ENCODE measurements around the gene GGCT.

GGCT gene

DNA sequence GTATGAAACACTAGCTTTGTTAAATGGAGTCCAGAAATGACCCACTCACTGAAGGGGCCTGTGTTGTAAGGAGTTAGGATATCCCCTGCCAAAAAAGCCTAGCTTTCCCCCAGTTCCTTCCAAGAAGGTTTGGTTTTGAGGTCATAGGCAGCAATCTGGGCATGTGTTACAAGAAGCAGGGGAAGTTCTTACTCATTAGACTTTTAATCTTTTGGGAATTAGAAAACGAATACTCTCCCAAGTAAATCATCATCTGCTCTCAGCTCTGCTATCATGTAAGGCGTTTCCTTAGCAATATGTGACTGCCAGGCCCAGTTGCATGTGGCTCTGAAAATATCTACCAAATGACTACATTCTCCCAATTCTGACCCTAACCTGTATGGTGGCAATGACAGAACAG lies 29.7 kb downstream of the GGCT start:
- H3K27ac ChIP-seq = no peak overlapping the region

DNA sequence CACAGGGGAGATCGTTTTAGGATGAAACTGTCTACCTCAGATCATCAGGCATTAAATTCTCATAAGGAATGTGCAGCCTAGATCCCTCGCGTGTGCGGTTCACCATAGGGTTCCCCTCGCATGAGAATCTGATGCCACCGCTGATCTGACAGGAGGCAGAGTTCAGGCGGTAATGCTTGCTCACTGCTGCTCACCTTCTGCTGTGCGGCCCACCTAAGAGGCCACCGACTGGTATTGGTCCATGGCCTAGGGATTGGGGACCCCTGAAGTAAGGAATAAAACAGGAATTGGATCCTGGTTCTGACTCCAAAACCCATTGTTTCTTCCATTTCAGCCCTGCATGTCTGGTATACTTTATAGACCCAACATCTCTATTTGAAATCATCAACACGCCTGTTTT lies 30.1 kb downstream of the GGCT start:
- Histone ChIP-seq H3K27me3 (ENCODE audit: insufficient read depth, low read depth) (no peaks in the 10 kb centered on the region), H3K79me2 (ENCODE audit: insufficient read depth, low read depth) (no peaks in the 10 kb centered on the region), H3K4me1 (ENCODE audit: low read depth, poor library complexity, severe bottlenecking) (peaks cover 8% of the 10 kb centered on the region), H3K27ac (no peak overlapping the region), H3K4me2 (no peak overlapping the region), H3K4me3 (IDR thresholded peaks at IDR 0.05; ENCODE audit: insufficient read depth, low read depth, low read length) (no peak overlapping the region), H4K20me1 (ENCODE audit: insufficient read depth) (no peaks in the 10 kb centered on the region), H3K36me3 (ENCODE audit: insufficient read depth) (no peaks in the 10 kb centered on the region), H2AFZ (ENCODE audit: low read depth) (no peak overlapping the region), H3K9ac (no peak overlapping the region)
- TF ChIP-seq CTCF (conservative IDR thresholded peaks at IDR 0.05; ENCODE audit: low read depth, low read length) = no peak

More for the DNA sequence above, 29.7 kb downstream of the GGCT start:
- Histone ChIP-seq H3K4me2 (no peak overlapping the region), H3K27me3 (ENCODE audit: insufficient read depth, low read depth) (no peaks in the 10 kb centered on the region), H4K20me1 (ENCODE audit: insufficient read depth) (no peaks in the 10 kb centered on the region), H3K9ac (no peak overlapping the region), H2AFZ (ENCODE audit: low read depth) (no peak overlapping the region), H3K4me1 (ENCODE audit: low read depth, poor library complexity, severe bottlenecking) (peaks cover 11% of the 10 kb centered on the region), H3K79me2 (ENCODE audit: insufficient read depth, low read depth) (no peaks in the 10 kb centered on the region), H3K4me3 (IDR thresholded peaks at IDR 0.05; ENCODE audit: insufficient read depth, low read depth, low read length) (no peak overlapping the region), H3K36me3 (ENCODE audit: insufficient read depth) (no peaks in the 10 kb centered on the region)
- TF ChIP-seq CTCF (conservative IDR thresholded peaks at IDR 0.05; ENCODE audit: low read depth, low read length) = no peak

DNA sequence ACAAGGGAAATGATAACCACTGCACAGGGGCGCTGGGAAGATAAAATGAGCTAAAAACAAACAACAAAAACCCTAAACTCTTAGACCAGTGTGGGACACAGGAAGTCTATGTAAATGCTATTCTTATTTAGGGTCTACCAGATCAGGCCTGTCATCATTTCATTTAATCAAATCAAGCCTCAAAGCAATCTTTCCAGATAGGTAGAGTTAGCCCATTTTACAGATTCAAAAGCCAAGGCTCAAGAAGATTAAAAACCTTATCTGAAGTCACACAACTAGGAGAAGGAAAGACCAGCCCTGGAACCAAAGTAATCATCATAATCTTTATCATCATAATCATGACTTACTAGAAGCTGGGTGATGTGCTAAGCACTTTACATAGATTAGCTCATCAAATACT lies 30.7 kb downstream of the GGCT start:
- Histone ChIP-seq H2AFZ (ENCODE audit: low read depth) (no peak overlapping the region), H3K4me3 (IDR thresholded peaks at IDR 0.05; ENCODE audit: insufficient read depth, low read depth, low read length) (no peak overlapping the region), H3K36me3 (ENCODE audit: insufficient read depth) (no peaks in the 10 kb centered on the region), H3K79me2 (ENCODE audit: insufficient read depth, low read depth) (no peaks in the 10 kb centered on the region), H3K27me3 (ENCODE audit: insufficient read depth, low read depth) (no peaks in the 10 kb centered on the region), H3K4me2 (no peak overlapping the region), H3K27ac (no peak overlapping the region), H3K9ac (no peak overlapping the region), H4K20me1 (ENCODE audit: insufficient read depth) (no peaks in the 10 kb centered on the region), H3K4me1 (ENCODE audit: low read depth, poor library complexity, severe bottlenecking) (peaks cover 4% of the 10 kb centered on the region)
- TF ChIP-seq CTCF (conservative IDR thresholded peaks at IDR 0.05; ENCODE audit: low read depth, low read length) = no peak

GRCh38 chr7:30472784-30473775 lies 31.5 kb downstream of the GGCT start:
- H3K27me3 ChIP-seq (ENCODE audit: insufficient read depth, low read depth) = no peaks in the 10 kb centered on the region
- H2AFZ ChIP-seq (ENCODE audit: low read depth) = no peak overlapping the region
- TF ChIP-seq CTCF (conservative IDR thresholded peaks at IDR 0.05; ENCODE audit: low read depth, low read length) = no peak
- no peak overlapping the region for H3K9ac ChIP-seq
- H3K36me3 ChIP-seq (ENCODE audit: insufficient read depth) = no peaks in the 10 kb centered on the region
- H3K79me2 ChIP-seq (ENCODE audit: insufficient read depth, low read depth) = no peaks in the 10 kb centered on the region
- H3K27ac ChIP-seq = no peak overlapping the region
- H3K4me2 ChIP-seq = no peak overlapping the region
- no peak overlapping the region for H3K4me3 ChIP-seq (IDR thresholded peaks at IDR 0.05; ENCODE audit: insufficient read depth, low read depth, low read length)
- no peaks in the 10 kb centered on the region for H4K20me1 ChIP-seq (ENCODE audit: insufficient read depth)
- H3K4me1 ChIP-seq (ENCODE audit: low read depth, poor library complexity, severe bottlenecking) = peaks cover 4% of the 10 kb centered on the region
